Measurements from ENCODE around the gene KCNJ8.

KCNJ8 gene

DNA sequence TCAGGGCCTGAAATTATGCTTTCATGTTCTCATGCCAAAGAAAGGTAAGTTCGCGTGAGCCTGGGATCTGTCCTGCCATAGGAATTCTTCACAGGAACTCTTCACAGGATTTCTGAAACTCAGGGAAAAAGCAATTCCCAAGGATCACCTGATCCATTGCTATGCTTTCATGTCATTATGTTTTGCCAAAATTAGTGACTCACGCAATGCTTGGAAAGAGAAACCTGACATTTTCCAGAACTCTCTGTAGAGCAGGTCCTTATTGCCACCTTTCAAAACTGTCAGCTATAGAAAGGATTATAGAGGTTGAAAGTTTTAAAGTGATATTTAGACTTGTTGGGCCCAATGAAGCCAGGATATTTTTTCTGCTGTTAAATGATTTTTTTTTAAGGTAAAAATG is 6.3 kb upstream of the KCNJ8 start:
- no peak for FAIRE-seq
- TF ChIP-seq, protein P1, sequence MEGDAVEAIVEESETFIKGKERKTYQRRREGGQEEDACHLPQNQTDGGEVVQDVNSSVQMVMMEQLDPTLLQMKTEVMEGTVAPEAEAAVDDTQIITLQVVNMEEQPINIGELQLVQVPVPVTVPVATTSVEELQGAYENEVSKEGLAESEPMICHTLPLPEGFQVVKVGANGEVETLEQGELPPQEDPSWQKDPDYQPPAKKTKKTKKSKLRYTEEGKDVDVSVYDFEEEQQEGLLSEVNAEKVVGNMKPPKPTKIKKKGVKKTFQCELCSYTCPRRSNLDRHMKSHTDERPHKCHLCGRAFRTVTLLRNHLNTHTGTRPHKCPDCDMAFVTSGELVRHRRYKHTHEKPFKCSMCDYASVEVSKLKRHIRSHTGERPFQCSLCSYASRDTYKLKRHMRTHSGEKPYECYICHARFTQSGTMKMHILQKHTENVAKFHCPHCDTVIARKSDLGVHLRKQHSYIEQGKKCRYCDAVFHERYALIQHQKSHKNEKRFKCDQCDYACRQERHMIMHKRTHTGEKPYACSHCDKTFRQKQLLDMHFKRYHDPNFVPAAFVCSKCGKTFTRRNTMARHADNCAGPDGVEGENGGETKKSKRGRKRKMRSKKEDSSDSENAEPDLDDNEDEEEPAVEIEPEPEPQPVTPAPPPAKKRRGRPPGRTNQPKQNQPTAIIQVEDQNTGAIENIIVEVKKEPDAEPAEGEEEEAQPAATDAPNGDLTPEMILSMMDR (IDR thresholded peaks at IDR 0.05; ENCODE audit: insufficient read depth, missing control alignments): no peak

DNA sequence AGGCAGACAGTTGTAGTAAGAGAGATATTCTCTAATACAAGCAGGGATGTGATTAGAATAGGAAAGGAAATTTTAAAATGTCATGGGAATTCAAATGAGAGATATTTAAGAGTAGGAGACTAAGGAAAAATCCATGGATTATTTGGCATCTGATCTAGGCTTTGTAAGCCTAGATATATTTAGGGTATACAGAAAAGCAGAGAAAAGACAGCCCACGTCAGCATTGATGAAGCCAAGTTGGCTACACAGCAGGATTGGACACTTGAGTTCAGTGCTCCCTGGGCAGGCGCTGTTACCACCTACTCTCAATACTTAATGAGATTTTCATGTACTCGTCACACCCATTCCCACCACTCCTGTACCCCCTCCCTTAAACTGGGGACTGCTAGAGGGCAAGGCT is 1.7 kb upstream of the KCNJ8 start:
- no peak for FAIRE-seq
- no peak for DNase-seq (ENCODE audit: insufficient read length, low spot score)
- TF ChIP-seq, protein P1 (IDR thresholded peaks at IDR 0.05; ENCODE audit: insufficient read depth, missing control alignments): no peak

More for the DNA sequence above, 6.3 kb upstream of the KCNJ8 start:
- no peak for DNase-seq (ENCODE audit: insufficient read length, low spot score)

DNA sequence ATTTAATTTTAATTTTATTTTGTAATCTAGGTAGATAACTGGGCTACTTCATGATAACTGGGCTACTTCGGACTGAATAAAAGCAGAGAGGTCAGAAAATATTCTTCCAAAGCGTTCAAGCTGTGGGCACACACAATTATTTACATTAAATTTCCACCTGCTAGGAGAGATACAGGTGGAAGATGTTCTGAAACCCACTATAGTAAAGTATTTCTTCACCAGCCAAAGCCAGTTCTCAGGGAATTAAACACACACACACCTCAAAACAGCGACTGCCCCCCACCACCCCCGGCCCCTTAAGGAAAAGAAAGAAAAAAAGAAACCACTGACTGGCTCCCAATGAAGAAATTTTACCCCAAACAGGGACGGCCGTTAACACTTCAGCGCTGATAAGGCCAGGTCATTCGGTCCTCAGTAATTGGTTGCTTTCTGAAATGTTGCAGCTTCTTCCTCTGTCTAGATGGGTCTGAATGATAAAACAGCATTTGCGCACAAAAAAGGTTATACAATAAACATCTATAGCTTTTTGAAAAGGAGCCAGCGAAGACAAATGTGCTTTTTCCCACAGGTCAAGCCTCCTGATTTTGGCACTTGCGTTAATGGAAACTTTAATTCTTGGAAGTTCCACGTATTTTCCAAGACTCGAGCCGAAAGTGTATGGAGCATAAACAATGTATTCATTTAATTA is 771 bp upstream of the KCNJ8 start:
- TF ChIP-seq, protein P1 (IDR thresholded peaks at IDR 0.05; ENCODE audit: insufficient read depth, missing control alignments): no peak
- DNase-seq (ENCODE audit: insufficient read length, low spot score): no peak
- FAIRE-seq: no peak

DNA sequence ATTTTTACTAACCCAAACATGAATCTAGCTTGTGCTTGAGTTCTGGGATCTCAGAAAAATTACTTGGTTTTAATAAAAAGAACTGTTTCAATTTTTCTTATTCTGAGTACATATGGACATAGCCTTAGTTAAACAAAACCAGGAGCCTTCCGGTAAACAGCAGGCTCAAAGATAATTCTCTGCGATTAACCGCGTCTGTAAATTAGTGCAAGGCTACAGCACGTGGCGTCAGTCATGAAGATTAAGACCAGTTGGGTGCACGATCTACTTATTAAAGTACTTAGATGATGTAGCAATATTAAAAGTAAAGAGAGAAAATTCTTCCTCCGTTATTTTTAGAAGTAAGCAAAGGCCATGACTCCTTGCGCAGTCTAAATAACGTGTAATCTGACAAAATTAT is 700 bp downstream of the KCNJ8 start:
- no peak for DNase-seq (ENCODE audit: insufficient read length, low spot score)
- TF ChIP-seq, protein P1 (IDR thresholded peaks at IDR 0.05; ENCODE audit: insufficient read depth, missing control alignments): no peak
- FAIRE-seq: peak; percentile 80

DNA sequence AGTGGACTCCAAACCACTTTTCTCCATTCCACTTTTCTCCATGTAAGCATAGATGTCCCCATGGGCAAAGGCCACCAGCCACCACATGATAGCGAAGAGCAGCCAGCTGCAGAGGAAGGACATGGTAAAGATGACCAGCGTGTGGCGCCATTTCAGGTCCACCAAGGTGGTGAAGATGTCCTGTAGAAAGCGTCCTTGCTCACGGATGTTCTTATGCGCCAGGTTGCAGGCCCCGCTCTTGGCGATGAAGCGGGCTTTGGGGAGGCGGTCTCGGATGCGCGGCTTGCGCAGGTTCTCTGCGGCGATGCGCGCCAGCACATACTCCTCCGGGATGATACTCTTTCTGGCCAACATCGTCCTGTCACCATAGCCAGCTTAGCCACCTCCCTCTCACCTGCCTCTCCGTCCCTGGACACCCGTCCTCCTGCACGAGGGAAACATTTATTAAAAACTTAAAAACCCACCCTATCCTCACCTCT is 1.2 kb downstream of the KCNJ8 start:
- FAIRE-seq: peak; percentile 25
- TF ChIP-seq, protein P1 (IDR thresholded peaks at IDR 0.05; ENCODE audit: insufficient read depth, missing control alignments): peak; percentile 59
- DNase-seq (ENCODE audit: insufficient read length, low spot score): no peak

DNA sequence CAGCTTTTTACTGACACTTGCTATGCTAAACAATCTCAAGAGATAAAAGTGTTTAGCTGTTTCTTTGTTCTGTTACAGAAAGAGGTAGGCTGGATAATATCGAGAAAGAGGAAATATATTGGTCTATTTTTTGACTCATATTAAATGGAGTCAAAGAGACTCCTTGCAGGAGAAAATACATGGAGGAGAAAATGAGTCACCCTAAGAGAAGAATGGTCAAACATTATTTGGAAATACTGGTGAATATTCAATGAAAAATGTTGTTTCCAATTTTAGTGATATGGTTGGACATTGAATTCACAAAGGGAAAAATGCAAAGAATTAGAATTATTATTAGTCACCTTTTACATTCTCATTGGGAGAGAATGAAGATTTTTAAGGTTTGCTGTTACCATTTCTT is 3.2 kb downstream of the KCNJ8 start:
- no peak for FAIRE-seq
- no peak for DNase-seq (ENCODE audit: insufficient read length, low spot score)
- TF ChIP-seq, protein P1 (IDR thresholded peaks at IDR 0.05; ENCODE audit: insufficient read depth, missing control alignments): no peak

DNA sequence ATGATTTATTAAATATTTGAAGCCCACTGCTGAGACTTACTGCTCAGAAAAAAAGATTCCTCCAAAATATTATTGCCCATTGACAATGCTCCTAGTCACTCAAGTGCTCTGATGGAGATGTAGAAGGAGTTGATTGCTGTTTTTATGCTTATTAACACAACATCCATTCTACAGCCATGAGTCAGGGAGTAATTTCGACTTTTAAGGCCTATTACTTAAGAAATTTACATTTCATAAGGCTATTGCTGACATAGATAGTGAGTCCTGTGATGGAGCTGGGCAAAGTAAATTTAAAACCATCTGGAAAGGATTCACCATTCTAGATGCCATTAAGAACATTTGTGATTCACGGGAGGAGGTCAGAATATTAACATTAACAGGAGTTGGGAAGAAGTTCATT is 5.2 kb downstream of the KCNJ8 start:
- TF ChIP-seq, protein P1 (IDR thresholded peaks at IDR 0.05; ENCODE audit: insufficient read depth, missing control alignments): no peak
- DNase-seq (ENCODE audit: insufficient read length, low spot score) (no peak), FAIRE-seq (no peak)
